AG10803 (cell line): Measurements from ENCODE around the gene HS3ST3A1.
A peak's percentile ranks its signal among the peaks of the same experiment; 100 is the strongest.

ENCODE experiments used
- DNase-seq: peaks from one replicate; pipeline ENCODE4 v3.0.0; 2010; ENCODE audit warnings: low read depth
- H3K4me3 ChIP-seq: 2 replicates; pipeline ENCODE4 v1.5.1; 2011; ENCODE audit warnings: mild to moderate bottlenecking, low read length, control low read depth
- TF ChIP-seq, protein P1 (sequence below): conservative IDR thresholded peaks from 2 replicates; pipeline ENCODE4 v1.5.1; 2011; ENCODE audit warnings: mild to moderate bottlenecking, low read length, control low read depth, inconsistent platforms

Gene HS3ST3A1

DNA sequence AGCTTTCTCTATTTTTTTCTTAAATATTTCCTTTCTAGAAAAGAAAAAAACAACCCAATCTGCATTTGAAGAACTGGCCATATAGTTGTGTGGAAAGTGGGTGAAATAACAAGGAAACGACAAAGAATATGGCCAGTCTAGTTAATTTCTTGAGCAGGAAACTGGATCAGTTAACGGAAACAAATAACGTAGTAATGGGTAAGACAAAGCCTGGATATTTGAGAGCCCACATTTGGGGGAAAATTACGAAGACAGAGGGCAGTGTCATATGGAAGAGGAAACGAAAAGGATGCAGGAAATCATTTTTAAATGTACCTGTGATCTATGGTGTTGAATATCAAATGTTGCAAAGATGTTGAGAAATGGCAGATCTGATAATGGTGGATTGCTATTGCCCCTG lies 78.6 kb downstream of the HS3ST3A1 start:
- no peak for DNase-seq
- no peak overlapping the region for H3K4me3 ChIP-seq
- TF ChIP-seq, protein P1, sequence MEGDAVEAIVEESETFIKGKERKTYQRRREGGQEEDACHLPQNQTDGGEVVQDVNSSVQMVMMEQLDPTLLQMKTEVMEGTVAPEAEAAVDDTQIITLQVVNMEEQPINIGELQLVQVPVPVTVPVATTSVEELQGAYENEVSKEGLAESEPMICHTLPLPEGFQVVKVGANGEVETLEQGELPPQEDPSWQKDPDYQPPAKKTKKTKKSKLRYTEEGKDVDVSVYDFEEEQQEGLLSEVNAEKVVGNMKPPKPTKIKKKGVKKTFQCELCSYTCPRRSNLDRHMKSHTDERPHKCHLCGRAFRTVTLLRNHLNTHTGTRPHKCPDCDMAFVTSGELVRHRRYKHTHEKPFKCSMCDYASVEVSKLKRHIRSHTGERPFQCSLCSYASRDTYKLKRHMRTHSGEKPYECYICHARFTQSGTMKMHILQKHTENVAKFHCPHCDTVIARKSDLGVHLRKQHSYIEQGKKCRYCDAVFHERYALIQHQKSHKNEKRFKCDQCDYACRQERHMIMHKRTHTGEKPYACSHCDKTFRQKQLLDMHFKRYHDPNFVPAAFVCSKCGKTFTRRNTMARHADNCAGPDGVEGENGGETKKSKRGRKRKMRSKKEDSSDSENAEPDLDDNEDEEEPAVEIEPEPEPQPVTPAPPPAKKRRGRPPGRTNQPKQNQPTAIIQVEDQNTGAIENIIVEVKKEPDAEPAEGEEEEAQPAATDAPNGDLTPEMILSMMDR, result no peak

- DNase-seq, result no peak
- H3K4me3 ChIP-seq, result no peak overlapping the region
- TF ChIP-seq, protein P1, result no peak
These were observed 79.0 kb downstream of the HS3ST3A1 start for GRCh38 chr17:13522749-13523148.

DNA sequence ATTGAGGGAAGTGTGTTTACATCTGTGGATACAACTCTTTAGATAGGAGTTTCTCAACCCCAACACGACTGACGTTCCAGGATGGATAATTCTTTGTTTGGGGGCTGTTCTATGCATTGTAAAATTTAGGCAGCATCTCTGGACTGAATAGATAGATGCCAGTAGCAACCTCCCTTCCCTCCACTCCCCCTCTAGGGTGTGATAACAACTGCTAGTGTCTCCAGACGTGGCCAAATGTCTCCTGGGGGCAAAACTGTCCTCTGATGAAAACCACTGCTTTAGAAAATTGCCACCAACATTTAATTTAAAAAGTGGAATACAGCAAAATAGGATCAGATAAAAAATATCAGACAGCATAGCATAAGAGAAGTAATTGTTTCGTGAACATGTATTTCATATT lies 79.9 kb downstream of the HS3ST3A1 start:
- DNase-seq, result no peak
- H3K4me3 ChIP-seq, result no peak overlapping the region
- TF ChIP-seq, protein P1, result no peak

DNA sequence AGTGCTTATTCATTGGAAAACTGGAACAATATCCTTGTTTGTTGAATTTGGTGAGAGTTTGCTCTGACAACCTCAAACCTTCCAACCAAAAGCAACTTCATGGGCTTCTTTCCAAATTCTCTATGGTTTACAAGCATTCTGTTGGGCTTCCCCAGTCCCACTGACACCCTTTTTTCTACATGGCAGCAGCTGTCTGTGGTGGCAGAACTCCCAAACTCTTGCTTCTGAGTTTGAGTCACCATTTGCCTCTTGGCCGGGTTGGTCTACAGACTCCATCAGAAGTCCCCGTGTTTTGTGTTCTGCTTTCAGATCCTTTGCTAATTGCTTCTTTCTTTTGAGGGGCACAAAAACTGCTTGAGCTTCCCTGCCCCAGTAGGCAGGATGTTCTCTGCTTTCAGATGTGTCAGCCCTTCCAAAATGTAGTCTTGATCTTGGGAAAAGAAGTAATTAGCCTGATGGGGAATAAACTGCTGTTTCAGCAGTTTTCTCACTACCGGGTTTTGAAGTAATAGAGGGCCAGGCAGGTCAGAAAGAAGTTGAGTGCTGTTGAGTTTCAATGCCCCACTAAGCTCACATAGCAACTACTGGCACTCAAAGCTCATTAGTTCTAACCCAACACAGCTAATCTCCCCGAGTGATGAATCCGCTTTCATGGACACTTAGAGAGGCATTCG lies 80.7 kb downstream of the HS3ST3A1 start:
- no peak overlapping the region for H3K4me3 ChIP-seq
- DNase-seq, result peak; percentile 97
- TF ChIP-seq, protein P1, result no peak

DNA sequence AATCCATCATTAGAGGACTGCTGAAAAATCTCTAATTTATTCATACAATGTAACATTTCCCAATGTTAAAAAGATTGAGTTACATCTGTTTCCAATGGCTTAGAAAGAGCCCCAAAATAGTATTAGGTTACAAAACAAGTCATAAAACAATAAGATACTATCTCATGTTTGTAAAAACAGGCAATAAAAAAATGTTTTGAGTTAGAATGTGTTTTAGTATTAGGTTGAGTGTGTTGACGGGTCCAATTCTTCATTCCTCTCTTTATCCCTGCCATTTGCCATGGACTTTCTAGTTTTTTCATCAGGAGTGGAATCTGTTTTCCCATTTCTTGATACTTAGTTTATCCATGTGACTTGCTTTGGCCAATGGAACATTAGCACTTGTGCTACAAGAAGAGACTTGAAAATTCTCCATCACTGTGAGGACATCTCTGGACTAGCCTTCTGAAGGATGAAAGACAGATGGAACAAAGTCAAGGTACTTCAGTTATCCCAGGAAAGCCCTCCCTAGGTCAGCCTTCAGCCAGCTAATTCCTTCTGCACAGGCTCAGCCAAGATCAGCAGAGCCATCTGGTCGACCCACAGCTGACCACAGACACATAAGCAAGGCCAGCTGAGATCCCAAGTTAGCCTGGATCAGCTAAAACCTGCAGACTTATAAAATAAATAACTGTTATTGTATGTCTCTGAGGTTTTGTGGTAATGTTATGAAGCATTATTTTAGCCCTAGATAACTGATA lies 83.3 kb downstream of the HS3ST3A1 start:
- TF ChIP-seq, protein P1, result no peak
- no peak overlapping the region for H3K4me3 ChIP-seq
- DNase-seq, result peak; percentile 88

GRCh38 chr17:13513039-13513405 lies 88.7 kb downstream of the HS3ST3A1 start:
- TF ChIP-seq, protein P1, result peak; percentile 16

GRCh38 chr17:13510062-13510461 lies 91.7 kb downstream of the HS3ST3A1 start:
- TF ChIP-seq, protein P1, result no peak
- peak overlapping the region; percentile 11 for H3K4me3 ChIP-seq
- DNase-seq, result no peak

More at GRCh38 chr17:13513039-13513405, 88.7 kb downstream of the HS3ST3A1 start:
- peak overlapping the region; percentile 39 for H3K4me3 ChIP-seq
- DNase-seq, result peak; percentile 67
